HG03565 (cell line): ENCODE results near the gene ALCAM.

Experiments
- ATAC-seq: cut with Tn5 transposase; IDR thresholded peaks from one replicate; pipeline ENCODE4 v1.9.1; 2021; ENCODE audit warnings: mild to moderate bottlenecking, moderate library complexity; ENCODE audit not compliant: unreplicated experiment

The ALCAM gene

GRCh38 chr3:105614288-105615030 lies 247.8 kb downstream of the ALCAM start:
- ATAC-seq, result no peak

- ATAC-seq, result no peak
Observed at GRCh38 chr3:105615814-105616213, 249.1 kb downstream of the ALCAM start.

GRCh38 chr3:105616374-105617121 lies 249.8 kb downstream of the ALCAM start:
- no peak for ATAC-seq

GRCh38 chr3:105618556-105618955 lies 251.8 kb downstream of the ALCAM start:
- no peak for ATAC-seq

- ATAC-seq, result no peak
Observed at GRCh38 chr3:105619651-105620050, 252.9 kb downstream of the ALCAM start.

GRCh38 chr3:105620236-105620635 lies 253.5 kb downstream of the ALCAM start:
- ATAC-seq, result no peak

- no peak for ATAC-seq
Observed at GRCh38 chr3:105622169-105622568, 255.5 kb downstream of the ALCAM start.
